WTC11 (cell line): Measurements from ENCODE around the gene RHEB. TPM values are rescaled to one million over a fixed set of nuclear protein-coding genes. Genes with fewer than 3 reads are reported as not detected.

Experiments
- ATAC-seq: fragments of 200-7000 bp; cut with Tn5 transposase; 2 replicates; pipeline ENCODE4 v1.10.0; 2021; ENCODE audit warnings: mild to moderate bottlenecking, moderate library complexity
- CTCF ChIA-PET: fragments of 300-600 bp; sonication (Branson Sonifier 250); formaldehyde crosslinking; loops from one replicate; lab custom pipeline; 2021; ENCODE audit warnings: antibody characterized with exemption; lab: Charles Lee
- POLR2A ChIA-PET: fragments of 350-600 bp; sonication (Branson Sonifier 250); formaldehyde crosslinking; loops from one replicate; lab custom pipeline; 2021; ENCODE audit warnings: antibody characterized with exemption; lab: Charles Lee
- DNase-seq: peaks from one replicate; pipeline ENCODE4 v3.0.0; 2021; ENCODE audit warnings: low spot score
- H3K27ac Mint-ChIP-seq: 2 replicates; pipeline ENCODE4 v1.8.0; 2021; ENCODE audit warnings: mixed read lengths
- H3K27me3 Mint-ChIP-seq: 2 replicates; pipeline ENCODE4 v1.8.0; 2021; ENCODE audit warnings: low read depth, mild to moderate bottlenecking, moderate library complexity, mixed read lengths
- H3K36me3 Mint-ChIP-seq: 2 replicates; pipeline ENCODE4 v1.8.0; 2021; ENCODE audit warnings: mixed read lengths
- H3K4me1 Mint-ChIP-seq: 2 replicates; pipeline ENCODE4 v1.8.0; 2022; ENCODE audit warnings: mixed read lengths
- H3K4me3 Mint-ChIP-seq: 2 replicates; pipeline ENCODE4 v1.8.0; 2021; ENCODE audit warnings: mild to moderate bottlenecking, moderate library complexity, mixed read lengths
- H3K9me3 Mint-ChIP-seq: 2 replicates; pipeline ENCODE4 v1.8.0; 2021; ENCODE audit warnings: mixed read lengths
- ELF4 ChIP-seq: sonication (generic); formaldehyde crosslinking; IDR thresholded peaks from 2 replicates; pipeline ENCODE4 v1.8.1; 2022; ENCODE audit warnings: low read depth, mild to moderate bottlenecking, moderate library complexity, missing genetic modification reagents
- ETV6 ChIP-seq: sonication (generic); formaldehyde crosslinking; IDR thresholded peaks from 2 replicates; pipeline ENCODE4 v1.8.1; 2022; ENCODE audit warnings: mild to moderate bottlenecking, missing genetic modification reagents
- IRF2 ChIP-seq: sonication (generic); formaldehyde crosslinking; IDR thresholded peaks from 2 replicates; pipeline ENCODE4 v1.8.0; 2022; ENCODE audit warnings: low read depth, missing genetic modification reagents, borderline replicate concordance
- KAT7 ChIP-seq: sonication (generic); formaldehyde crosslinking; IDR thresholded peaks from 2 replicates; pipeline ENCODE4 v1.8.1; 2023; ENCODE audit warnings: missing genetic modification reagents, mild to moderate bottlenecking, borderline replicate concordance
- PRRX2 ChIP-seq: fragments of 250-450 bp; sonication (Bioruptor Pico); IDR thresholded peaks from 2 replicates; pipeline ENCODE4 v1.8.0; 2021; ENCODE audit warnings: mild to moderate bottlenecking
- SMAD3 ChIP-seq: sonication (generic); formaldehyde crosslinking; IDR thresholded peaks from 2 replicates; pipeline ENCODE4 v1.8.0; 2022; ENCODE audit warnings: missing genetic modification reagents, mild to moderate bottlenecking, borderline replicate concordance
- ZBTB21 ChIP-seq: sonication (generic); formaldehyde crosslinking; IDR thresholded peaks from 2 replicates; pipeline ENCODE4 v1.8.1; 2023; ENCODE audit warnings: mild to moderate bottlenecking, missing genetic modification reagents, borderline replicate concordance
- ZNF396 ChIP-seq: fragments of 250-450 bp; sonication (Bioruptor Pico); IDR thresholded peaks from 2 replicates; pipeline ENCODE4 v1.8.0; 2021; ENCODE audit warnings: mild to moderate bottlenecking, moderate library complexity, borderline replicate concordance
- ZNF423 ChIP-seq: fragments of 250-450 bp; sonication (Bioruptor Pico); IDR thresholded peaks from 2 replicates; pipeline ENCODE4 v2.1.2; 2022; ENCODE audit warnings: mild to moderate bottlenecking, moderate library complexity
- total RNA-seq: library from RNA; stranded (reverse); gene quantifications from 3 replicates; pipeline ENCODE4 v1.2.3, GENCODE V29; 2021
- TF ChIP-seq, protein P1 (sequence below): sonication (generic); formaldehyde crosslinking; IDR thresholded peaks from 2 replicates; pipeline ENCODE4 v1.8.0; 2023; ENCODE audit warnings: missing genetic modification reagents, mild to moderate bottlenecking, borderline replicate concordance
- TF ChIP-seq, protein P2 (sequence below): fragments of 250-450 bp; sonication (Bioruptor Pico); IDR thresholded peaks from 2 replicates; pipeline ENCODE4 v1.9.0; 2021; ENCODE audit warnings: mild to moderate bottlenecking, borderline replicate concordance
- TF ChIP-seq, protein P3 (sequence below): fragments of 250-450 bp; sonication (Bioruptor Pico); IDR thresholded peaks from 2 replicates; pipeline ENCODE4 v1.9.0; 2021; ENCODE audit warnings: mild to moderate bottlenecking

RHEB gene
- total RNA-seq, 1 experiment from 2014 or later: 133 TPM

DNA sequence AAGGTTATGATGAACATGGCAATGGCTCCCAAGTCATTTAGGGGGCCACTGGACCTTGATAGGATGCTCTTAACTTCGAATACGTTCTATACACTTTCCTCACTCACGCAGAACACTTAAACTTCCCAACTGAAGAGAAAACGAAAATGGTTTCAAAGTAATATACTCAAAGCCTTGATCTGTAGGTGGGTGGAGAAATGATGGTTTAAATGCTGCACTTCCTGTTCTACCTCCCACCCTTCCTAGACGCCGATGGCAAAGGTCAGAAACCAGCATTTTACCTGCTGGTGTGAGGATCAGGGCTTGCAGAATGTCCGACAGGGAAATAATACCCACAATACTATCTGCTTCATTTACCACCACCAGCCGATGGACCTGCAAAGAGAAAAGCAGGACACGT lies 40.5 kb upstream of the RHEB start (continued):
- TF ChIP-seq, protein P1, sequence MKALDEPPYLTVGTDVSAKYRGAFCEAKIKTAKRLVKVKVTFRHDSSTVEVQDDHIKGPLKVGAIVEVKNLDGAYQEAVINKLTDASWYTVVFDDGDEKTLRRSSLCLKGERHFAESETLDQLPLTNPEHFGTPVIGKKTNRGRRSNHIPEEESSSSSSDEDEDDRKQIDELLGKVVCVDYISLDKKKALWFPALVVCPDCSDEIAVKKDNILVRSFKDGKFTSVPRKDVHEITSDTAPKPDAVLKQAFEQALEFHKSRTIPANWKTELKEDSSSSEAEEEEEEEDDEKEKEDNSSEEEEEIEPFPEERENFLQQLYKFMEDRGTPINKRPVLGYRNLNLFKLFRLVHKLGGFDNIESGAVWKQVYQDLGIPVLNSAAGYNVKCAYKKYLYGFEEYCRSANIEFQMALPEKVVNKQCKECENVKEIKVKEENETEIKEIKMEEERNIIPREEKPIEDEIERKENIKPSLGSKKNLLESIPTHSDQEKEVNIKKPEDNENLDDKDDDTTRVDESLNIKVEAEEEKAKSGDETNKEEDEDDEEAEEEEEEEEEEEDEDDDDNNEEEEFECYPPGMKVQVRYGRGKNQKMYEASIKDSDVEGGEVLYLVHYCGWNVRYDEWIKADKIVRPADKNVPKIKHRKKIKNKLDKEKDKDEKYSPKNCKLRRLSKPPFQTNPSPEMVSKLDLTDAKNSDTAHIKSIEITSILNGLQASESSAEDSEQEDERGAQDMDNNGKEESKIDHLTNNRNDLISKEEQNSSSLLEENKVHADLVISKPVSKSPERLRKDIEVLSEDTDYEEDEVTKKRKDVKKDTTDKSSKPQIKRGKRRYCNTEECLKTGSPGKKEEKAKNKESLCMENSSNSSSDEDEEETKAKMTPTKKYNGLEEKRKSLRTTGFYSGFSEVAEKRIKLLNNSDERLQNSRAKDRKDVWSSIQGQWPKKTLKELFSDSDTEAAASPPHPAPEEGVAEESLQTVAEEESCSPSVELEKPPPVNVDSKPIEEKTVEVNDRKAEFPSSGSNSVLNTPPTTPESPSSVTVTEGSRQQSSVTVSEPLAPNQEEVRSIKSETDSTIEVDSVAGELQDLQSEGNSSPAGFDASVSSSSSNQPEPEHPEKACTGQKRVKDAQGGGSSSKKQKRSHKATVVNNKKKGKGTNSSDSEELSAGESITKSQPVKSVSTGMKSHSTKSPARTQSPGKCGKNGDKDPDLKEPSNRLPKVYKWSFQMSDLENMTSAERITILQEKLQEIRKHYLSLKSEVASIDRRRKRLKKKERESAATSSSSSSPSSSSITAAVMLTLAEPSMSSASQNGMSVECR (CRISPR knock-in tag): no peak

DNA sequence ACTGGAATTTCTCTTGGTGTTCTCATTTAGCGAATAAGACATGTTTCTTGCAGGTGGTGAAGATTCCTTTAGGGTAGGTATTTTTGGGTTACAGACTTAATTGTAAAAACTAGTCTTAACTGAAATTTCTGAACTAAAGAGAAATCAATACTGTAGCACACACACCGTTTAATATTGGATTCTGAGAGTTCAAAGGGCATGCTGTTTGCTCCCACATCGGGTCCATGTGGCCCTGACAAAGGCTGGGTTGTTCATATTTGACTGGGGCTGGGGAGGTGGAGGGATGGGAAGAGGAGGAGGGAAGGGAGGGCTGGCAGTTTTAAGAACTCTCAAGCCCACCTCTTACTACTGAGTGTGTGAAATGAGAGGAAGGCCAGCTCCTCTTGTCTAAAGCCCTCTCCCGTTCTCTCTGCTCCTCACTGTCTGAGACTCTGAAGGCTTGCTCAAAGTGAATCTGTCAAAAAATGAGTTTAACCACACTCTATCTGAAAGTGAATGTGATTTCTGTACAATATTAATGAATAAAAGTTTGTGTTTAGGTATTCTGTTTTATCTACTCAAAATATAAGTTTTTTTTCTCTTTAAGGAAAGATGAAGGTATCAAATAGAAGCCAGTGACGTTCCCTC lies 40.0 kb upstream of the RHEB start:
- H3K4me3 Mint-ChIP-seq: no peak overlapping the region
- no peak overlapping the region for H3K27ac Mint-ChIP-seq
- ChIA-PET CTCF (no interaction called here), POLR2A (no interaction called here)
- peaks cover 6% of the 10 kb centered on the region; the same call in 1 of the 2 replicates for H3K36me3 Mint-ChIP-seq
- no peak for TF ChIP-seq ETV6 (CRISPR knock-in tag)
- TF ChIP-seq ZNF396 (CRISPR knock-in tag): no peak
- TF ChIP-seq KAT7 (CRISPR knock-in tag): no peak
- TF ChIP-seq PRRX2 (CRISPR knock-in tag): no peak
- TF ChIP-seq, protein P2, sequence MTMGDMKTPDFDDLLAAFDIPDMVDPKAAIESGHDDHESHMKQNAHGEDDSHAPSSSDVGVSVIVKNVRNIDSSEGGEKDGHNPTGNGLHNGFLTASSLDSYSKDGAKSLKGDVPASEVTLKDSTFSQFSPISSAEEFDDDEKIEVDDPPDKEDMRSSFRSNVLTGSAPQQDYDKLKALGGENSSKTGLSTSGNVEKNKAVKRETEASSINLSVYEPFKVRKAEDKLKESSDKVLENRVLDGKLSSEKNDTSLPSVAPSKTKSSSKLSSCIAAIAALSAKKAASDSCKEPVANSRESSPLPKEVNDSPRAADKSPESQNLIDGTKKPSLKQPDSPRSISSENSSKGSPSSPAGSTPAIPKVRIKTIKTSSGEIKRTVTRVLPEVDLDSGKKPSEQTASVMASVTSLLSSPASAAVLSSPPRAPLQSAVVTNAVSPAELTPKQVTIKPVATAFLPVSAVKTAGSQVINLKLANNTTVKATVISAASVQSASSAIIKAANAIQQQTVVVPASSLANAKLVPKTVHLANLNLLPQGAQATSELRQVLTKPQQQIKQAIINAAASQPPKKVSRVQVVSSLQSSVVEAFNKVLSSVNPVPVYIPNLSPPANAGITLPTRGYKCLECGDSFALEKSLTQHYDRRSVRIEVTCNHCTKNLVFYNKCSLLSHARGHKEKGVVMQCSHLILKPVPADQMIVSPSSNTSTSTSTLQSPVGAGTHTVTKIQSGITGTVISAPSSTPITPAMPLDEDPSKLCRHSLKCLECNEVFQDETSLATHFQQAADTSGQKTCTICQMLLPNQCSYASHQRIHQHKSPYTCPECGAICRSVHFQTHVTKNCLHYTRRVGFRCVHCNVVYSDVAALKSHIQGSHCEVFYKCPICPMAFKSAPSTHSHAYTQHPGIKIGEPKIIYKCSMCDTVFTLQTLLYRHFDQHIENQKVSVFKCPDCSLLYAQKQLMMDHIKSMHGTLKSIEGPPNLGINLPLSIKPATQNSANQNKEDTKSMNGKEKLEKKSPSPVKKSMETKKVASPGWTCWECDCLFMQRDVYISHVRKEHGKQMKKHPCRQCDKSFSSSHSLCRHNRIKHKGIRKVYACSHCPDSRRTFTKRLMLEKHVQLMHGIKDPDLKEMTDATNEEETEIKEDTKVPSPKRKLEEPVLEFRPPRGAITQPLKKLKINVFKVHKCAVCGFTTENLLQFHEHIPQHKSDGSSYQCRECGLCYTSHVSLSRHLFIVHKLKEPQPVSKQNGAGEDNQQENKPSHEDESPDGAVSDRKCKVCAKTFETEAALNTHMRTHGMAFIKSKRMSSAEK (CRISPR knock-in tag): no peak
- no peaks in the 10 kb centered on the region for H3K4me1 Mint-ChIP-seq
- no peak for DNase-seq
- H3K9me3 Mint-ChIP-seq: no peaks in the 10 kb centered on the region
- H3K27me3 Mint-ChIP-seq: no peaks in the 10 kb centered on the region
- no peak for ATAC-seq

DNA sequence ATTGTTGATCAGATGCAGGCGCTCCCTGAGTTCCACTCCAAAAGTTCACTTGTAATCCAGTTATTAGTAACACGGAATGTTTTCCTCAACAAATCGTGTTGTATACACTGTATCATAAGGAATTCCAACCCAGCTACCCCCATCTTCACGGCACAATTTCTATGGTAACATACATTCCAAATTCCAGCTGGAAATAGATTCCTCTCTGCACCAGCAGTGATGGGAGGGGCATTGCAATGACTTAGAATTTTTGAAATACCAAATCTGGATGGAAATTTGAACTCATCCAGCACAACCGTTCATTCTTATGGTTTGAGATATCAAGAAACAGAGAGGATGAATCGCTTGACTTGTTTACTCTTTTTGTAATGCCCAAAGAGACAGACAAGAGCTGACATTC lies 38.9 kb upstream of the RHEB start:
- Mint-ChIP-seq H3K27me3 (no peaks in the 10 kb centered on the region), H3K4me3 (no peak overlapping the region), H3K36me3 (peaks cover 3% of the 10 kb centered on the region; the same call in 1 of the 2 replicates), H3K4me1 (peaks cover 7% of the 10 kb centered on the region), H3K9me3 (no peaks in the 10 kb centered on the region), H3K27ac (no peak overlapping the region)
- ATAC-seq (no peak), DNase-seq (no peak)
- ChIA-PET CTCF (no interaction called here), POLR2A (no interaction called here)
- TF ChIP-seq, protein P3, sequence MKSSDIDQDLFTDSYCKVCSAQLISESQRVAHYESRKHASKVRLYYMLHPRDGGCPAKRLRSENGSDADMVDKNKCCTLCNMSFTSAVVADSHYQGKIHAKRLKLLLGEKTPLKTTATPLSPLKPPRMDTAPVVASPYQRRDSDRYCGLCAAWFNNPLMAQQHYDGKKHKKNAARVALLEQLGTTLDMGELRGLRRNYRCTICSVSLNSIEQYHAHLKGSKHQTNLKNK (CRISPR knock-in tag): no peak
- TF ChIP-seq ZBTB21 (CRISPR knock-in tag) (no peak), IRF2 (no peak)

DNA sequence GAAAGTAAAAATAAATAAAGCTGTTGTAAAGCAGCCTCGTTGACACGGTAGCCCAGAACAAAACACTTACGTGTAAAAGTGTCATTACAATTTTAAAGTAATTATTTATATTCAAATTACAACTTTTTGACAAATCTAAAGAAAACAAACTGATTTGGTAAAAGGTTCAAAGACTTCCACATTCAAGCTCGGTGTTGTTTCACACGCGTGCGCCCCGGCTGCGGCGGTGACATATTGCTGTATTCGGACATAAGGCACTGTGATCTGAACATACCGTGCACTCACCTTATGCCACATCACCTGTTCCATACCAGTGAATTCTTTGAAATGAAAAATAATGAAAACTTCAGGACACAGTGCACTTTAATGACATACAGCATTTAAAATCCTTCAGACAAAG lies 36.9 kb upstream of the RHEB start:
- Mint-ChIP-seq H3K9me3 (no peaks in the 10 kb centered on the region), H3K4me1 (peaks cover 24% of the 10 kb centered on the region), H3K4me3 (no peak overlapping the region), H3K27me3 (no peaks in the 10 kb centered on the region), H3K27ac (no peak overlapping the region), H3K36me3 (no peaks in the 10 kb centered on the region)
- ATAC-seq (no peak), DNase-seq (no peak)
- no peak for TF ChIP-seq ZNF423
- no peak for TF ChIP-seq SMAD3 (CRISPR knock-in tag)
- no peak for TF ChIP-seq ELF4 (CRISPR knock-in tag)
- ChIA-PET POLR2A (no interaction called here), CTCF (interaction anchor here (0.6 kb wide), 1 partner anchor 242 kb away, joined by 3 read pairs; no protein-coding TSS in a partner anchor)
